Renal cortex interstitium (tissue), 11 donors: Measurements from ENCODE around the gene CCNC. TPM values are rescaled to one million over a fixed set of nuclear protein-coding genes. Genes with fewer than 3 reads are reported as not detected.

Source experiments
- DNase-seq, 11 donors: peaks; one replicate each; pipeline ENCODE4 v3.0.0-alpha.2; 2013; ENCODE audit warnings: low read depth in 9 of 11, low spot score in 4 of 11; ENCODE audit errors: extremely low read depth in 1 of 11
- polyA plus RNA-seq, 3 donors: library from polyadenylated mRNA; unstranded; fragments of 120-200 nt; gene quantifications; one replicate each; pipeline ENCODE4 v1.2.1, GENCODE V29; 2013; ENCODE audit not compliant: insufficient read length in 3 of 3

CCNC gene
- polyA plus RNA-seq, 3 donors = 68.9 to 96.2 (median 85.9) TPM

DNA sequence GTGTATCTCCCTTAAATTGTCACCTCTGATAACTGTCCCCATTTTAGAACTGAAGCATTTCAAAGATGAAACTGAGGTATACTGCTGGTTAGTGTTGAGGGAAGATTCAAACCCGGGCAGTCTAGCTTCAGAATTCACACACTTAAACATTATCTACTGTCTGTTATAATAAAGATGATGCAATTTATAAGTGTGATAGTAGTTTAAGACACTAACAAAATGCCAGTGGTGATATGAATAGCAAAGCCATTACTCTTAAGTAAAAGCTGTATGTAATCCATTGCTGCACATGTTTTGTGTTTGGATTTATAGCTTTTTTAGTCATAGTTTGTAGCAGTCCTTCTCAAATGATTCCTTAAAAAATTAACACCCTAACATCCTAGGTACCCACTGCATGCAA, 73.0 kb downstream of the CCNC start:
- DNase-seq = no peak

Other genes starting within 250 kb of the CCNC start
- gene FAXC, start 219.0 kb downstream of the CCNC start, polyA plus RNA-seq = 1 to 10 TPM; 4.3 to 5.1 (median 5.1) TPM
- gene COQ3, start 174.5 kb downstream of the CCNC start, polyA plus RNA-seq = 10 to 100 TPM; 10.5 to 14.4 (median 12.1) TPM
- gene PNISR, start 143.4 kb downstream of the CCNC start, polyA plus RNA-seq = 100 to 1,000 TPM; 272 to 468 (median 329) TPM
- 10 to 100 TPM in 2 of 3 donors, 1 to 10 TPM in 1; 9.4 to 13.6 (median 11.7) TPM for gene USP45, start 53.2 kb downstream of the CCNC start, polyA plus RNA-seq
- not detected for gene PRDM13, start 38.2 kb upstream of the CCNC start, polyA plus RNA-seq